ENCODE results near the gene GPD1.

GRCh38 chr12:50123203-50123602 is 19.4 kb downstream of the GPD1 start:
- TF ChIP-seq CTCF (IDR thresholded peaks at IDR 0.05) (no peak), POLR2AphosphoS5 (IDR thresholded peaks at IDR 0.05) (no peak), POLR2A (IDR thresholded peaks at IDR 0.05) (no peak)

Measured in upper lobe of left lung (tissue), 4 donors.